Liver (tissue), 3 donors: ENCODE data around the gene SSR3.

Source experiments
- ATF3 ChIP-seq: IDR thresholded peaks from 2 replicates; pipeline ENCODE4 v1.6.1; 2016; ENCODE audit warnings: antibody characterized with exemption
- CTCF ChIP-seq: fragments of 150-350 bp; IDR thresholded peaks from 2 replicates; pipeline ENCODE4 v1.5.1; 2017; ENCODE audit warnings: improper control_type of control experiment, low read depth, low read length; ENCODE audit not compliant: missing input control
- EGR1 ChIP-seq, 2 donors: IDR thresholded peaks; 2 replicates each; pipeline ENCODE4 v1.6.1; 2016 to 2018; ENCODE audit warnings: antibody characterized with exemption in 2 of 2, low read depth in 2 of 2
- JUND ChIP-seq, 2 donors: IDR thresholded peaks; 2 replicates each; pipeline ENCODE4 v1.6.1; 2016; ENCODE audit warnings: antibody characterized with exemption in 2 of 2
- NR2F2 ChIP-seq: IDR thresholded peaks from 2 replicates; pipeline ENCODE4 v1.6.1; 2016; ENCODE audit warnings: antibody characterized with exemption
- RAD21 ChIP-seq, 2 donors: IDR thresholded peaks; 2 replicates each; pipeline ENCODE4 v1.6.1; 2016; ENCODE audit warnings: antibody characterized with exemption in 2 of 2, mild to moderate bottlenecking in 2 of 2
- REST ChIP-seq: IDR thresholded peaks from 2 replicates; pipeline ENCODE4 v1.6.1; 2016; ENCODE audit warnings: antibody characterized with exemption, mild to moderate bottlenecking
- SP1 ChIP-seq: IDR thresholded peaks from 2 replicates; pipeline ENCODE4 v1.6.1; 2018; ENCODE audit warnings: antibody characterized with exemption, mild to moderate bottlenecking
- YY1 ChIP-seq: IDR thresholded peaks from 2 replicates; pipeline ENCODE4 v1.6.1; 2016; ENCODE audit warnings: antibody characterized with exemption, mild to moderate bottlenecking
- TF ChIP-seq, protein P1 (sequence below): IDR thresholded peaks from 2 replicates; pipeline ENCODE4 v1.6.1; 2016; ENCODE audit warnings: antibody characterized with exemption
- donor health status: healthy.
- donor health status: healthy.

DNA sequence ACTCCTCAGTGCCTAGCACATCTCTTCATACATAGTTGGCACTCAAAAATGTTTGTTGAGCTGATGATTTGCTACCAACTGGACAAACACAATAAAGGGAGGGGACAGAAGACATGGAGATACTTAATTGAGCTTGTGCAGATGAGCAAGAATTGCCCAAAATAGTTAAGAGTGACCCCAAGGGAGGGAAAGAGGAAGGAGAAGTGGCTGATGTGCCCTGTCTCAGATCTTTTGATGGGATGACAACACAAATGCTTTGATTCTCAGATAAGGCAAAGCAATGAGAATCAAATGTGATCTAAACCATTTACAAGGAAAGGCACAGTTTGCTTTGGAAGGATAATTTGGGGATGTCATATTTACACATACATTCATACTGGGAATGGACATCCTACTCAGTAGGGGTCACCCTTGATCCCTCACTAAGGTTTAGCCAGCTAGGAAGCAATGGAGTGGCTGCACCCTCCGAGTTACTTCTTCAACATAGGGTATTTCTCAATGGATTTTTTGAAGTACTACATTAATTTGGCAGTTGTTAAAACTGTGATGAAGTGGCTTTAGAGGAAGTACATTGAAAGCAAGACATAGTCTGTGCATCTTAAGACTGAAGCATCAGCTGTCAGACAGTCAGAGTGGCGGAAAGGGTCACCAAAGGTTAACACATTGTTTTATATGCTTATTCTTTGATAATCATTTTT lies 21.9 kb upstream of the SSR3 start:
- TF ChIP-seq CTCF, result no peak
- TF ChIP-seq REST, result no peak
- no peak for TF ChIP-seq ATF3
- TF ChIP-seq EGR1 (IDR thresholded peaks at IDR 0.05; ENCODE audit: low read depth in 2 of 2), result no peak
- TF ChIP-seq SP1, result no peak
- TF ChIP-seq, protein P1, sequence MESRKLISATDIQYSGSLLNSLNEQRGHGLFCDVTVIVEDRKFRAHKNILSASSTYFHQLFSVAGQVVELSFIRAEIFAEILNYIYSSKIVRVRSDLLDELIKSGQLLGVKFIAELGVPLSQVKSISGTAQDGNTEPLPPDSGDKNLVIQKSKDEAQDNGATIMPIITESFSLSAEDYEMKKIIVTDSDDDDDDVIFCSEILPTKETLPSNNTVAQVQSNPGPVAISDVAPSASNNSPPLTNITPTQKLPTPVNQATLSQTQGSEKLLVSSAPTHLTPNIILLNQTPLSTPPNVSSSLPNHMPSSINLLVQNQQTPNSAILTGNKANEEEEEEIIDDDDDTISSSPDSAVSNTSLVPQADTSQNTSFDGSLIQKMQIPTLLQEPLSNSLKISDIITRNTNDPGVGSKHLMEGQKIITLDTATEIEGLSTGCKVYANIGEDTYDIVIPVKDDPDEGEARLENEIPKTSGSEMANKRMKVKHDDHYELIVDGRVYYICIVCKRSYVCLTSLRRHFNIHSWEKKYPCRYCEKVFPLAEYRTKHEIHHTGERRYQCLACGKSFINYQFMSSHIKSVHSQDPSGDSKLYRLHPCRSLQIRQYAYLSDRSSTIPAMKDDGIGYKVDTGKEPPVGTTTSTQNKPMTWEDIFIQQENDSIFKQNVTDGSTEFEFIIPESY, result no peak
- no peak for TF ChIP-seq YY1
- TF ChIP-seq RAD21 (IDR thresholded peaks at IDR 0.05), result peak; percentile 24 to 42
- TF ChIP-seq JUND (IDR thresholded peaks at IDR 0.05), result no peak
- TF ChIP-seq NR2F2, result no peak
